GM04503 (cell line): Measurements from ENCODE around the gene MBD3.
A peak's percentile ranks its signal among the peaks of the same experiment; 100 is the strongest.

Experiments
- DNase-seq: peaks from one replicate; pipeline ENCODE4 v3.0.0-alpha.2; 2012; ENCODE audit warnings: low read depth

MBD3 gene

DNA sequence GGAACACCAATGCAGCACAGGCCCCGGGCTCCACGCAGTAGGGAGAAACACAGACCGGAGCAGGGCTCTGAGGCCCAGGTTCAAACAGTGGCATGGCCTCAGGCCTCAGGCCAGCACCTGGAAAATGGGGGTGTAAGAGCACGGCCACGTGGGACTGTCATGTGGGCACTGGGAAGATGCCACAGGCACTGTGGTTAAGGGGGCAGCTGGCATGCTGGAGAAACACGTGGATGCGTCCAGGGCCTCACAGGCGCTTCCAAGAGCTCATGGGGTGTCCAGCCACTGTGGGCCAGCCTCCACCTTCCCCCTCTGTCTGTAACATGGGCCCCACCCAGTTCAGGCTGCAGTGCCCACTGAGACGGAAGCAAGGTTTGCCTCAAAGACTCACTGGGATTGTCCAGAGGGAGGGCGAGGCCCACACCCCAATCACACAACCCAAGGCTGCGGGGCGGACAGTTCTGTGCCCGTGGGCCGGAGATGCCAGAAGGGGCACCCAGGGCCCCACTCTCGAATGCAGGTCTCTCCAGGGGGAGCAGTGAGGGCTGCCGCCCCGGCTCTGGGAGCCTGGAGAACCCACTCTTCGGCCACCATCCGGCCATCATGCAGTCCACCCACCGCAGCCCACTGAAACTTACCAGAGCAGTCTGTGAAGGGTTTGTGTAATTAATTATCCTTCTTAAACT lies 6.3 kb upstream of the MBD3 start:
- no peak for DNase-seq

DNA sequence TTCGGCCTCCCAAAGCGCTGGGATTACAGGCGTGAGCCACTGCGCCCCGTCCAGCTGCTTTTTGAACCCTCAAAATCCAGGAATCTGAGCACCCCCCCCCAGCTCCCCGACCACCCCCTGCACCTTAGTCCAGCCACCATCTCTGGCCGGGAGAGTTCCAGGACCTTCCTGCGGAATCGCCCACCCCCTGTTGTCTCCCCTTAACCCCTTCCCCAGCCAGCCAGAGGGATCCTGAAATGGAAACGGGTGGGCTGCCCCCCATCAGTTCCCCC lies 772 bp upstream of the MBD3 start:
- no peak for DNase-seq

DNA sequence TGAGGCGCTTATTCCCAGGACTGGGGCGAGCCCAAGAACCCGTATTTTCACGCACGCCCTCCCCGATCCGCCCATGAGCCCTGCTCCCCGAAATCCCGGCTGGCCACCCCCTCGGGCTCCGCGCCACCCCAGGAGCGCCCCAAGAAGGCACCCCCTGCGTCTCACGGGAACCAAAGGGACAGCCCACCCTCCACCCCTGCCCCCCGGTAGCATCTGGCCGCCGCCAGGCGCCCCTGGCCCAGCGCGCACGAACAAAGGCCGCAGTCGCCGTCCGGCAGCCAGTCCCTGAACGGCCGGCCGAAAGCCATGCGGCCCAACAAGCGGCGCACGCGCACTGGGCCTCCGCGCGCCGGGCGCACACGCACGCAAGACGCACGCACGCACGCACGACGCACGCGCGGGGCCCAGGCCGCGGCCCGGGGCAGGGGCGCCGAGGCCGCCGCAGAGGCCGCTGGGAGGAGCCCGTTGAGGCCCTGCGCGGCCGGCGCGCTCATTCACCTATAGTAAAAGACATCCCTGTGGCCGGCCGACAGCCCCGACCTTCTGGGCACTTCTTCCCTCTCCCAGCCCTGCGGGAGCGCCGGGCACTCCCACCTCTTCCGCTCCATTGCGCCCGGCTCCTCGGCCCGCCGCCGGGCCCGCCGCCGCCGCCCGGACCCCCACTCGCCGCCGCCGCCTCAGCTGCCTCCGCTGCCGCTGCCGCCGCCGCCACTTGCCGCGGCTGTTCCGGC lies 476 bp downstream of the MBD3 start:
- DNase-seq: peak; percentile 28

DNA sequence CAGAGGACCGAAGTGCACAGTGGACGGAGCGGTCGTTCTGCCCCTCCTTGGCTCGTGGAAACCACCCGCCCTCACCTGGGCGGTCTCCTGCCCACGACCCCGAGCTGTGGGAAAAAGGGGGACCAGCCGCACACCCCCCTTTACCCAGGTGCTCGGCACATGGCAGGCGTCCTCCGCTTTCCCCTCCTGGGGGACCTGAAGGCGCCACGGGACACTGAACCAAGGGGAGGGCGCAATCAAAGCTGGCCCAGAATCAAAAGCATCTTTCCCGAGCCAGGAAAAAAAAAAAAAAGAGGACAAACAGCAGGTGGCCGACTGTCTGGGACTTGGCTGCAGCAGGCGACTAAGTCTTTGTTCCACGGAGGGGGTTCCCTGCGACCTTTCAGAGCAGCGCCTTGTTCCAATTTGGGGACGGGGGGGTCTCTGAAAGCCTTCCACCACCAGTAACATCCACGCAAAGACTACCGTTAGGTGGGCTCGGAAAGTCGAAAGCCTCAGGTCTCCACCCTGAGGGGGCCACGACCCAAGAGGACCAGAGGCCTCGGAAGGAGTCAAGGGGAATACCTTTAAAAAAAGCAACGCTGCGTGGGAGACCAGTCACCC lies 1.1 kb downstream of the MBD3 start:
- no peak for DNase-seq

DNA sequence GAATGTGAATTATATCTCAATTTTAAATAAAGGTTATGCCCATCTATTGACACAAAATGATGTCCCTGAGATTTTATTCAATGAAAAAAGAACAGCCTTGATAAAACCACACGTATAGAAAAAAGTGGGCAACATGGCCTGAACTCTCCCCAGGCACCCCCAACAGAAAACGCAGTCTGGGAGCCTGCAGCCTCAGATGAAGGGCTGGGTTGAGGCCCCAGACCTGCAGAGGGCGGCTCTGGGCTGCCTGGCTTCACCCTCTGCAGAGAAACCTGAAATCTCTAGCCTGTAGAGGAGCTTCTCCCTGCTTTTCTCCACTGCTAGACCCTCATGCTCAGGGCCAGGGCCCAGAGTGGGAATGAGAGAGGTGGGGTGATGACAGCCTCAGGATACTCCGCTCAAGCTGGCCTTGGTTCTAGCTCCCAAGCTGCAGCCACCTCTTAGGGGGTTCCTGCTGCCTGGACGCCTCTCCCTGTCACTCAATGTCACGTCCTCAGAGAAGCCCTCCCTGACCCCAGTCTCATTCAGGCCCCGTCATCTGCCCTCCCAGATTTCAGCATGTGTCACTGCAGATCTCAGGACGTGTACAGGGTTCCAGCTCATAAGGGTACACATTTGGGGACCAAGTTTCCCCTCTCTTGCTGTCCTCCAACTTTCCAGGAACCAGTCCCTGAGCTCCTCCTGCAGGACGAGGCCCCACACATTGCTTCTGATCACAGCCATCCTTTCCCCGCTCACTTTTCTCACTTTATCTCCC lies 1.8 kb downstream of the MBD3 start:
- no peak for DNase-seq

DNA sequence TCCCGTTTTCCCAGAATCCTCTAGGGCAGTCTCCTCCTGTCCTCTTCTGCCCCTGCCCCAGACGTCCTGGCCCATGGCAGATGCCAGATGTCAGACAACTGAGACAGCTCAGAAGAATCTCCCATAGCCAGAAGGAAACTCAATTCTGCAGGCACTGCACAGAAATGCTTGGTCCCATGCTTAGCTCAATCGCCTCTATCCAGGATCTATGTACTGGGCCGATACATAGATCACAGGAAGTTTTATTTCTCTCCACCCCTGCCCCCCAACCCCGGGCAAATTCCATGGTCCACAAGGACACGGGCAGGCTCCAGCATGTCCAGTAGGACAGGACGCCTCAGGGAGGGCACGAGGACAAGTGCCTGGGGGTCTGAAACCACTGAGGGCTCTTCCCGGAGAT lies 4.8 kb downstream of the MBD3 start:
- no peak for DNase-seq

DNA sequence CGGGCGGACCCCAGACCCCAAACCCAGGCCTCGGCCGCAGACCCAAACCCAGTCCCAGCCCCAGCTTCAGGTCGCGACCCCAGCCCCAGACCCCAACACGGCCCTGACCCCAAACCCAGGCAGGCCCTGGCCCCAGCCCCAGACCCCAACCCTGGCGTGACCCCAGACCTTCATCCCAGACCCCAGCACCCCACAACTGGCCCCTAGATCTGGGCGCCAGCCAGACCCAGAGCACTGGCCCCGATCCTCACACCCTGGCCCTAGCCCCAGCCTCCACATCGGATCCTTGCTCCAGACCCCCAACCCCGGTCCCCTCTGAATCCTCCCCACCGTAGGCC lies 7.5 kb downstream of the MBD3 start:
- DNase-seq: no peak

DNA sequence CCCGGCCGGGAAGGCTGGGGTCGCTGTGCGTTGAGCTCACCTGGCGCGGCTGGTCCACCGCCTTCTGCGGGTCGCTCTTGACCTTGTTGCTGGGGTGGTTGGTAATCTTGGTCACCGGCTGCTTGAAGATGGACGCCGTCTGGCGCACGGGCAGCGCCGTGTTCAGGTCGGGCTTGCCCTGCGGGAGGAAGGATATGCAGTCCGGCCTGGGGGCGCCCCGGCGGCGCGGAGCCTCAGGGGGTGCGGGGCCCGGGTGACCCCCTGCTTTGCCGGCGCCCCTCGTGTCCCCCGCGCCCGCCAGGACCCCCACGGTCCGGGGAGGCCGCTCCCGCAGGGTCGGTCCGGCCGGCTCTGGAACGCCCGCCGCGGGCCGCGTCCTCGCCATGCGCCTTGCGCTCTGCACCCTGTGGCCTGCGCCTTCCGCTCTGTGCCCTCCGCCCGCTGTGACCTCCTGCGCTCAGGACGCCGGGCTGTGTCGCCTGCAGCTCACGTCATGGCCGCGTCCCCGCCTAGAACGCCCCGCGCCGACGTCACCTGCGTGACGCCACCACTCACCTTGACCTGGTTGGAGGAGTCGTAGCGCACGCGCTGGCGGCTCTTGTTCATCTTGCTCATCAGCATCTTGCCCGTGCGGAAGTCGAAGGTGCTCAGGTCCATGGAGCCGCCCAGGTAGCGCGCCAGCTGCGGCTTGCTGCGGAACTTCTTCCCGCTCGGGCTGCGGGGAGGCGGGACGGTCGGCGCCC lies 8.0 kb downstream of the MBD3 start:
- no peak for DNase-seq

DNA sequence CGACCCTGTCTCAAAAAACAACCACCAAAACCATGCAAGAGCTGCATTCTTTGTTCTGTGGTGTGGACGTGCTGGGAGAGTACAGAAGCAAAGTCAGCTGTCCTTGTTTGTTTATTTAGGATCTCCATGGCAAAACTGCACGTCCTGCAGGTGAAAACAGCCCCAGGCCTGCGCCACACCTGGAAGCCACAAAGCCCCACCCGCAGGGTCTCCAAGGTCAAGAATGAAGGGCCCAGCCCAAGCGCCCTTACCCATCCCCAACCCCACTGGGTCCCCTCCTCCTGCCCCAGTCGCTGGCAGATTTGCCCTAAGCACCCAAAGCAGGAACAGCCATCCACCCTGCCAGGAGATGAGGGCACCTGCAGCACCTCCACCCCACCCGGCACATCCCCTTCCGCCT lies 10.5 kb downstream of the MBD3 start:
- no peak for DNase-seq

DNA sequence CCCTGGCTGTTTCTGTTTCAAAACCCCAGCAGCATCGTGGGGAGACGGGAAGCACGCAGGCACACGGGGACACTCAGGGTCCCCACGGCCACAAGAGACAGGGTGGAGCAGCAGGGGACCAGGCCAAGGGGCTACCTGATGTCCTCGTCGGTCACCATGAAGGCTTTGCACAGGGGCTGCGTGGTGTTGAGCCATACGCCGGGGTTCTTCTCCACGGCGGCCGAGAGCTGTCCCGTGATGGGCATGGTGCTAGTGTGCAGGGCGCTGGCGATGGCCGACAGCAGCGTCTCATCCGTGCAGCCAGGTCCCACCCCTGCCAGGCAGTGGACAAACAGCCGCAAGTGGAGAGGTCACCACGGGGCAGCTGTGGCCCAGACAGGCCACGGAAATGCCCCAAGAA lies 11.7 kb downstream of the MBD3 start:
- DNase-seq: no peak

DNA sequence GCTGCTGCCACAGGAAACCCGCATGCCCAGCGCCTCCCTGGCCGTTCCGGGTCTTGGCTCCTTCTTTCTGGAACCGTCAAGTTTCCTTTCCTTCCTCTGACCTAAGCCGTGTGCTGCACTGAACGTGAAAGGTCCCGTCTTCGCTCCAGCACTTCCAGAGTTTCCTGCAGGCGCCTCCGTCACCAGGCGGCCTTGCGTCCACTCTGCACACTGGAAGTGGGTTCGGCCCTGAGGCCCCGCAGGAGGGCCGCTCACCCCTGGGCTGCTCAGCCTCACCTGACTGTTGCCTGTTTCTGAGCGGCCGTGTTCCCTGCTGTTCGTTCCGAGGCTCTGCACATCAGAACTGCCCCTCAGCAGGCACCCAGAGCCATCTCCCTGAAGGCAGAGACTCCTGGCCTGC lies 12.3 kb downstream of the MBD3 start:
- DNase-seq: no peak

DNA sequence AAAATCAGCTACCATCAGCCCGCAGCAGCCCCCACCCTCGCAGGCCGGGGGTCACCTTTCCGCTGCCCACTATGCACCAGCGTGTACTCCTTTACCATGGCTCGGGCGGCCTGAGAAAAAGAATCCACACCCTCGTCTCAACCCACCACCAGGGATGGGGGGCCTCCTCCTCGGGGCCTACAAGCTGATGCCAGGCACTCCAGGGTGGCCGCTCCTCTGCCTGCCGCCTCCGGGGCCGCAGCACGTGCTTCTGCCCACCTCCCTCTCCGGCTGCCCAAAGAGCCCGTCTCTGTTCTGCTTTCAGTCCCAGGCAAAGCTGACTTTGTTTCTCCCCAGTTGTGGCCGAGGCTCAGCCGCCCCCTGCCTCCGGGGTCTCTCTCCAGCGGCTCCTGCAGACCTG lies 13.4 kb downstream of the MBD3 start:
- DNase-seq: no peak

DNA sequence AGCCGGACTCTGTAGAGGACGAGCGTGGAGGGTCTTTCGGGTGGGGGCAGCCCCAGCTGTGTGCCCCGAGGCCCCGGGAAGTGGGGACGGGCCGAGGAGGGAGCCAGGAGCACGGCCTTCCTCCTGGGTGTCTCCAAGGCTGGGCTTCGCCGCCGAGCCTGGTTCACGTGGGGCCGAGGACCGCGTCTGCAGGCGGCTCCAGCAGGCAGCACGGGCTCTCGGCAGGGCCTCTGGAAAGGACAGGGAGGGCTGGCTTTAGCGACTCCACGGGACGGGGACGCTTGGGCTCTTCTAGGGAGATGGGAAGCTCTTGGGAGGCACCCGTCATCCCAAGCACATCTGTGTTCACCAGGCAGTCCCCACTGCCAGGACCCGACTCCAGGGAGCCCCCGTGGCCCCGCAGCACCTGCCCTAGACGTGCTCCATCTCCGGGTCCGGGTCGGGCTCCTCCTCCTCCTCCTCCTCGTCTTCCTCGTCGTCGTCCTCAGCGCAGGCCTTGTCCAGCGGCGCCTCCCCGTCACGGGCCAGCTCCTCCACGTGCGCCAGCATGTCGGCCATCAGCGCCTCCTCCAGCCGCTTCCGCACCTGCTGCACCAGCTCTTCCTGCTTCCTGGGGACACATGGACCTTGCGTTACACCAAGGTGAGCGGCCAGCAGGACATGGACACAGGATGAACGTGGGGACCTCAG lies 14.6 kb downstream of the MBD3 start:
- no peak for DNase-seq

DNA sequence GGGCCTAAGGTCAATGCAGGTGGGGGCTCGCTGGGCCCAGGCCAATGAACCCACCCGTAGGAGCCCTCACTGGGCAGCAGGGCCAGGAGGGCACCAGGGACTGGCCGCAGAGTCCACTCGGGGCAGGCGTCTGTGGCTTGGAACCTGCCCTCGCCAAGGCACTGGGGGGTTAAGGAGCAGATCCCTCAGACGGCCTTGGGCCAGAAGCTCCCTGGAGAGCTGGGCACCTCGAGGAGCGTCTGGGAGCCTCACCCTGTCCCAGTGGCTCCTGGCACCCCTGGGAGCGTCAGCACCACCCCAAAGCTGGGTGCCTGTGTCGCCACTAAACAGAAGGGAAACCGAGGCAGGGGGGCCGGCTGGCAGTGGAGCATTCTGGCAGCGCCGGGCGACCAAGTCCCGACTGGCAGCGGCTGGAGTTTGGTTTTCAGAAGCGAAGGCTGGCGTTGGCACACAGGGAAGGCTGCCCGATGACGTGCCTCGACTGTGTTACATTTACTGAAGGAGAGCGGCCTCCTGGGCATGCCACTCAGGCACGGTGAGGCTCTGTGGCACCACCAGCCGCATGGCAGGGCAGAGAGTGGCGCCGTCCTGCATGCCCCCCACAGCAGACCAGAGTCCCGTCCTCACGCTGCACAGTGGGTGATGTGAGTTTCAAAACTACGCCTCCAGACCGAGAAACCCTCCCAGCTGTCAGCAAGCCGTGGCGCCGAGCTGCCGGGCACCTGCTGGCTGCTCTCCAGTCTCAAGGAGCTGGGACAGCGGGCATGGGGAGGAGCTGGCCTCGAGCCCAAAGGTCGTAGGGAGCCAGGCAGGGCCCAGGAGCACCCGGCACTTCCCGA lies 15.4 kb downstream of the MBD3 start:
- no peak for DNase-seq

DNA sequence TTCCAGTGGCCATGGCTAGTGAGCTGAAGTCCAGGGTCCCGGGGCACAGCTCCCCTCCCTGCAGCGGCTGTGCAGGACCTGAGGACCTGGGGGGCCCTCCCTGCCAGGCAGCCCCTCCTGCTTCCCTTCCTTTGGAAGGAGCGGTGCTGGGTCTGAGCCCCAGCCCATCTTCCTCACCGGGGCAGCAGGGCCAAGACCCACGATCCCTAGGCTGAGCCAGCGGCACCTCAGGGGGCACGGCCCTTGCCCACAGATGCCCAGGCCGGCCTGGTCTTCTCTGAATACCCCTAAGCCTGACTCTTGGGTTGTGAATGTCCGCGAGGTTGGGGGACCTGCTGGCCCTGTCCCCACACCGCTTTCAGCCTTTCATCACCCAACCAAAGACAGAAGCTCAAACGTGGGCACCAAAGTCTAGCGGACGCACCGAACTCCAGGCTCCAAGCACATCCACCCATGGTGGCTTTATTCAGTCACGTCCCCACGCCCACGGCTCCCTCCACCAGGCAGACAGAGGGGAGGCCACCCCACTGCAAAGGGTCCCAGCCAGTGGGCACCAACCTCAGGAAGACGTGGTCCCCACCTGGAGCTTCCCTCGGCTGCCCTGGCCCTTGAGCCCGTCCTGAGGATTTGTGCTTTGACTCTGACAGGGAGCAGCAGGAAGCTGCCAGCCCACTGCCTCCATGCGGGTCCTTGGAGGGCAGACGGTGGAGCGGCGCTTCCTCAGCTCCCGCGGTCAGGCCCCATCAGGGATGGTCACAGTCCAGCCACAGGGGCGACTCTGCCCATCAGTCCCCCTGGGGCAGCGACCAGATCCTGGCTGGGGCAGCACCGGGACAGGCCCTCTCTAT lies 16.2 kb downstream of the MBD3 start:
- no peak for DNase-seq

DNA sequence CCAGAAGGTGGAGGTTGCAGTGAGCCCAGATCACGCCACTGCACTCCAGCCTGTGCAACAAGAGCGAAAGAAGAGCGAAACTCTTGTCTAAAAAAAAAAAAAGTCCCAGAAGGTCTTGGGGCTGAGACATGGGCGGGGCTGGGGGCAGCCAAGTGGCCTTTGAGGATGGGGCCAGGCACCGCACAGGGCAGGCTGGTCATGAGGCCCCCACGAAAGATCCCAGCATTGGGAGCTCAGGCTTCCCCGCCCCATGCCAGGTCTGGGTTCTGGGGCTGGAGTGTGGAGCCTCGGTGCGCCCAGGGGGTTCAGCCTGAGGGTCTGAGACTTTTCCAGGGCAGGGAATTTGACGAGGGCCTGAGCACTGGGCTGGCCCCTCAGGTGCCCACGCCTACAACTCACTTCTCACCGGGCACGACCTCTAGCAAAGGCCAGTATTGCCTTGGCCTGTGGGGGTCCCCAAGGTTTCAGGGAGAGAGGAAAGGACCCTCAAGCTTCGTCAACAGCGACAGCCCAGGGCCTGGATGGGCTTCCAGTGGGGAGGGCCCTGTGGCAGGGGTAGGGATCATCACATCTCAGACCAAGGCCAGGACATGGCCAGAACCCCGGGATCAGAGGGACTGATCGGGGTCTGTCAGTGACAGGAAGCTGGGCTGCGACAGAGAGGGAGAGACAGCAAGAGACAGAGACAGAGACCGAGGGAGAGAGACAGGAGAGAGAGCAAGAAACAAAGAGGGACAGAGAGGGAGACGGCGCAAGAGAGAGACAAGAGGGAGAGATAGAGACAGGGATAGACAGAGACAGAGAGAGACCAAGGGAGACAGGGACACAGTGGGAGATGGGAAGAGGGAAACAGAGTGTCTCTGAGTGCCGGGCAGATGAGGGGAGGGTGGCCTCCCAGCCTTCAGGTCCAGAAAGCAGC lies 17.1 kb downstream of the MBD3 start:
- no peak for DNase-seq

DNA sequence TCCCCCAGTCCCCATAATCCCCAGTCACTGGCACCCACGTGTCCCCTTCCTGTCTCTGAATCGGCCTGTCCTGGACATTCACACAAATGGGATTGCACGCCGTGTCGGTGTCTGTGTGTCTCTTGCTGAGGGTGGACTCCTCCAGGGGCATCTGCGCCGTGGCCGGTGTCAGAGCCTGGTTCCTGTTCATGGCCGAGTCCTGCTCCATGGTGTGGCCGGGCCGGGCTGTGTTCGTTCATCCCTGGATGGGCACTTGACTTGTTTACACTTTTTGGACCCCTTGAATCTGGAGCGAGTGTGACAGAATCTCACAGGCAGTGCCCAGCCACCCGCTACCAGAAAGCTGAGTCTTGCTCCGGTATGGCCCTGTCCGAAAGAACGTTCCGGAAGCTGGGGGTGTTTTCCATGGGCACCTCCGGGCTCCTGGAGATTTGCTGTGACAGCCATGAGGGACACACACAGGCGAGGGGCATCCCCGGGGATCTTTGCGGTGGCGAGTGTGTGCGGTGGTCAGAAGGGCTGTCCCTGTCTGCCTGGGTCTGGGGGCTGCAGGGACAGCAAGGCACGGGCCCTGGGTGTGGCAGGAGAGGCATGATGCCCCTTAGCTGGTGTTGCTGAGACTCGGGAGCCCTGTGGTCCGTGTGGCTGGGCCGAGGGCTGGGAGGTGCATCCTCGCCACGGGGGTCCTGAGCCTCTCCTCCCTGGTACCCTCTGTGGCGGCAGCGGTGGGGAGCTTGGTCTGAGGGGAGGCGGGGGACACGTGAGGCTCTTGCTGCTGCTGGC lies 18.1 kb downstream of the MBD3 start:
- no peak for DNase-seq

DNA sequence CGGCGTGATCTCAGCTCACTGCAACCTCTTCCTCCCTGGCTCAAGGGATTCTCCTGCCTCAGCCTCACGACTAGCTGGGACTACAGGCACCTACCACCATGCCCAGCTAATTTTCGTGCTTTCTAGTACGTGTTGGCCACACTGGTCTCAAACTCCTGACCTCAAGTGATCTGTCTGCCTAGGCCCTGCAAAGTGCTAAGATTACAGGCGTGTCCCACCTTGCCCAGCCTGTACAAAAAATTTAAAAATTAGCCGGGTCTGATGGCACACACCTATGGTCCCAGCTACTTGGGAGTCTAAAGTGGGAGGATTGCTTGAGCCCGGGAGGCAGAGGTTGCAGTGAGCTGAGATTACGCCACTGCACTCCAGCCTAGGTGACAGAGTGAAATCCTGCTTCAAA lies 19.9 kb downstream of the MBD3 start:
- no peak for DNase-seq
